CD4-positive, alpha-beta T cell treated with Interleukin-21 for 1 hour (primary cell): Measurements from ENCODE around the gene SS18L1.

Experiments used
- DNase-seq: peaks from one replicate; pipeline ENCODE4 v3.0.0-alpha.2; 2020

Gene SS18L1

GRCh38 chr20:62216636-62217566 lies 73.3 kb downstream of the SS18L1 start:
- no peak for DNase-seq

GRCh38 chr20:62217913-62218773 lies 74.6 kb downstream of the SS18L1 start:
- DNase-seq = no peak

- no peak for DNase-seq
These were observed 75.8 kb downstream of the SS18L1 start for GRCh38 chr20:62219101-62219991.

- peak; percentile 52 for DNase-seq
These were observed 76.6 kb downstream of the SS18L1 start, which contains the start of gene HRH3 for GRCh38 chr20:62219992-62220665. Gene HRH3, minus strand, starts transcription at chr20:62220278. Its CDS starts 308 bp downstream, at chr20:62219970.

GRCh38 chr20:62220666-62221568 lies 77.3 kb downstream of the SS18L1 start:
- DNase-seq = no peak

- no peak for DNase-seq
These were observed 78.8 kb downstream of the SS18L1 start for GRCh38 chr20:62222266-62222850.

GRCh38 chr20:62222972-62223371 lies 79.4 kb downstream of the SS18L1 start:
- no peak for DNase-seq

- DNase-seq = no peak
These were observed 80.0 kb downstream of the SS18L1 start for GRCh38 chr20:62223571-62223970.

- DNase-seq = no peak
These were observed 80.7 kb downstream of the SS18L1 start for GRCh38 chr20:62224113-62224855.

GRCh38 chr20:62225026-62225425 lies 81.5 kb downstream of the SS18L1 start:
- no peak for DNase-seq

- DNase-seq = no peak
These were observed 82.5 kb downstream of the SS18L1 start for GRCh38 chr20:62225820-62226635.

GRCh38 chr20:62226707-62227590 lies 83.4 kb downstream of the SS18L1 start:
- no peak for DNase-seq

- DNase-seq = no peak
These were observed 84.0 kb downstream of the SS18L1 start for GRCh38 chr20:62227591-62227976.

- DNase-seq = no peak
These were observed 84.7 kb downstream of the SS18L1 start for GRCh38 chr20:62227977-62228958.

GRCh38 chr20:62228982-62229545 lies 85.5 kb downstream of the SS18L1 start:
- no peak for DNase-seq

GRCh38 chr20:62229667-62230066 lies 86.1 kb downstream of the SS18L1 start:
- no peak for DNase-seq
